ENCODE measurements around the gene ATP7B.

The ATP7B gene

DNA sequence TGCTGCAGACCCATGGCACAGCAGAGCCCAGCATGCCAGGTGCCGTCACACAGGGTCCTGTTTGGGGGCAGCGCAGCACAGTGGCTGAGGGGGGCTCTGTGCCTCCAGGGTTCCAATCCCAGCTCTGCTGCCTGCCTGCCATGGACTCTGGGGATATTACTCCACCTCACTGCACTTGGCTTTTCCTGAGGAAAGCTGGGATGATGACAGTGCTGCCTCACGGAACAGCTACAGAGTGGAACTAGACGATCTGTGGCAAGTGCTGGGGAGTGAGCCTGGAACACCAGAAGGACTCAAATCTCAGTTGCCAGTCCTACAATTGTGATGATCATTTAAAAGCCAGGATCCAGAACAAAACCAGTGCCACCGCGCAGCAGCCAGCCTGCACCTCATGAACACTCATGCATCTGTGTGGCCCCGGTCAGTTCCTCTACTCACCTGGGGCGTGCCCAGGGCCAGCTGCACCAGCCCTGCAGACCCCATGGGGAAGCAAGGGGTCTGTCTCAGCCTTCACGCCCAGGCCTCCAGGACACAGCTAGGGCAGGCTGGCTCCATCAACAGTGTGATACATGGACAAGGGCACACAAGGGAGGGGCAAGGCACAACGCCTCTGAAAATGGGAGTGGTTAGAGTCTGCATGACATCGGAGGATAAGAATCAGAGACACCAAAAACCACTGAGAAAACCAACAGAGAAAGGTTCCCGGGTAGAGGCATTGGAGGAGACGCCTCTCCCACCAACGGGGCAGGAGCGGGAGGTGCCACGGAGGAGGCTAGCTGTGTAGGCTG is 55.2 kb downstream of the ATP7B start:
- TF ChIP-seq ZNF274 (IDR thresholded peaks at IDR 0.05; ENCODE audit: low read depth, low read length): no peak
- no peak overlapping the region for H3K4me3 ChIP-seq (ENCODE audit: low read length)

DNA sequence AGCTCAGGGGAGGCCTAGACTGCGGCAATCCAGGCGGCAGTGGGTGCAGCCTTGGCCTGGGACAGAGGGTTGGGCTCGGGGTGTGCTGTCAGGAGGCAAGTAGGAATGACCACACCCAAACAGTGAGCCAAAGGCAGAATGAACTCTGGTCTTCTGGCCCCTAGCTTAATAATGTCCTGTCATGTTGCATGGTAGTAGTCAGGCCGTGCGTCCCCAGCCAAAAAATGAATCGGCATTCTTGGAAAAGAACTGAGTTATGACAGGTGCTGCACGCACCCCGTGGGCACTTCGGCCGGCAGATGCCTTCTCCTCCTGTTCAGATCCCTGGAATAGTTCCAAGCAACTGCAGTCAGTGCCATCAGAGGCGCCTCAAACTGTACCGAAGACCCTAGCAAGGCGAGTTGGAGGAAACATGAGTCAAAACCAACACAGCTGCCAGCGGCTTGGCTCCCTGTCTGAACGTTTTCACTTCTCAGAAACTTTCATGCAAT is 55.9 kb downstream of the ATP7B start:
- no peak for TF ChIP-seq ZNF274 (IDR thresholded peaks at IDR 0.05; ENCODE audit: low read depth, low read length)
- H3K4me3 ChIP-seq (ENCODE audit: low read length): no peak overlapping the region

DNA sequence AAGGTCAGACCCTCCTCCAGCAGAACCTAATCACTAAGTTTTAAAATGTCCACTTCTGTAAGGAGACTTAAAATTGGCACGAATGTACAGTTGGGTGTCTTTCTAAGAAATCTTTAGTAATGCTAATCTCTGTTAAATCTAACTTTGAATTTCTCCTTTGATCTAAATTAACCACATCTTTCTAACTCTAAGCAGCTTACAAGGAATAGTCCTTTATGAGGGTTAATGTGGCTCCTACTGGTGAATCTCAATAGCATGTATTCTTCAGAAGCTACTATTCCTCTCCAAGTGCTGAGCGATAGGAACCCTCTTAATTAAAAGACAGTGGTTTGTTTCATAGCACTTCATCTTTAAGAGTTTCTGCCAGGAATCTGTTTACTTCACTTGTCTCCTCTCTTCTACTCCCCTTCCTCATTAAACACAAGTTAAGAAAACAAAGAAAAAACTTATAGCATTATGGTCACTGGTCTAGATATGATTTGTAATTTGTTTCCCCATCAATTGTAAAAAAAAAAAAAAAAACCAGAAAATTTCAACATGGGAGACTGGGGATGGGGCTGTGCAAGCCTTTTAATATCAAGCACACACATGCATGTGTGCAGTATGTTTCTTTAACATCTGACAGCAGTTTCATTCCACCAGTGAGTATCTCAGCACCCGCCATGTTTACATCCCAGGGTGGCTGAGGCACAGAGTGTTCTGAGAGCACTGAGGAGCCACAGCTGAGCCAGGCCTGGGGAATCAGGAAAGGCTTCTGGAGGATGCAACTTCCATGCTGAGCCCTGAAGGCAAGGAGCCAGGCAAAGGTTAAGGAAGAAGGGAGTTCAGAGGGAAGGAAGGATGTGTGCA is 57.7 kb downstream of the ATP7B start:
- TF ChIP-seq ZNF274 (IDR thresholded peaks at IDR 0.05; ENCODE audit: low read depth, low read length): no peak
- no peak overlapping the region for H3K4me3 ChIP-seq (ENCODE audit: low read length)

GRCh38 chr13:51950722-51951121 is 60.5 kb downstream of the ATP7B start:
- H3K4me3 ChIP-seq (ENCODE audit: low read length): no peak overlapping the region
- no peak for TF ChIP-seq ZNF274 (IDR thresholded peaks at IDR 0.05; ENCODE audit: low read depth, low read length)

DNA sequence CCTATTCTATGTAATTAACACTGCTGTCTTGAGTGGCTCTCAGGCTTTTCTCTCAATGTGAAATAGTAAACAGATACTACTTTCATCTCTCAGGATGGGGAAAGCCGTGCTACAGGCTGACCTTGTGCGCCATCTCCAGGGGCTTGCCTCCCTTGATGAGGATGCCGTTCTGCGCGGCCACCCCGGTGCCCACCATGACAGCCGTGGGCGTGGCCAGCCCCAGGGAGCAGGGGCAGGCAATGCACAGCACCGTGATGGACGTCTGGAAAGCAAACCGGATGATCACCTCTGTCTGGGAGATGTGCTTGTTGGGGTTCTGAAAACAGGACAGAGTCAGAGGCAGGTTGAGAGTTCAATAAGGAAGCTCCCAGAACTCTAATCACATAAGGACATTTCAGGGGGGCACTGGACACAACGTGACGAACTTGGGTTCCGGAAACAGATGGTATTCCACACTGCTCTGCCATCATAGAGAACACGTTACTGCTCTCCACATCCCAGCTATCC is 65.0 kb downstream of the ATP7B start:
- TF ChIP-seq ZNF274 (IDR thresholded peaks at IDR 0.05; ENCODE audit: low read depth, low read length): no peak

DNA sequence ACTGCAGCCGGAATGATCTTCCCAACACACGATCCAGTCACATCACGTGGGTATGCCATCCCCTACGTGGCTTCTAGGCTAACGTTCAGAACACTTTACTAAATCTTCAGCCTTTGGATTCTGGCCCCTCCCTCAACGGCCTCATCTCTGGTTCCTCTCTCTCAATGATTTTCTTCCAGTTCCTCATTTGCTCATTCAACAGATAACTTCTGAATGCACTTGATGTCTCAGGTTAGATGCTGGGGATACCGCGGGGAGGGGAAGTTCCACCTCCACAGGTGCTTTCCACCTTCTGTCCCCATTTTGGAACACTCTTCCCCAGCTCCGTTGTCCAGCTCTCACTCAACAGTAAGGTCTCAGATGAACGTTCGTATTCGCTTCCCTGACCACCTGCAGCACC is 66.1 kb downstream of the ATP7B start:
- no peak for TF ChIP-seq ZNF274 (IDR thresholded peaks at IDR 0.05; ENCODE audit: low read depth, low read length)
- H3K4me3 ChIP-seq (ENCODE audit: low read length): no peak overlapping the region

More for the DNA sequence above, 65.0 kb downstream of the ATP7B start:
- H3K4me3 ChIP-seq (ENCODE audit: low read length): no peak overlapping the region

- no peak for TF ChIP-seq ZNF274 (IDR thresholded peaks at IDR 0.05; ENCODE audit: low read depth, low read length)
- no peak overlapping the region for H3K4me3 ChIP-seq (ENCODE audit: low read length)
These were observed 66.8 kb downstream of the ATP7B start for GRCh38 chr13:51944428-51944827.

- no peak overlapping the region for H3K4me3 ChIP-seq (ENCODE audit: low read length)
- TF ChIP-seq ZNF274 (IDR thresholded peaks at IDR 0.05; ENCODE audit: low read depth, low read length): no peak
These were observed 67.5 kb downstream of the ATP7B start for GRCh38 chr13:51943721-51944120.

- no peak overlapping the region for H3K4me3 ChIP-seq (ENCODE audit: low read length)
- TF ChIP-seq ZNF274 (IDR thresholded peaks at IDR 0.05; ENCODE audit: low read depth, low read length): no peak
These were observed 69.1 kb downstream of the ATP7B start for GRCh38 chr13:51942189-51942588.

DNA sequence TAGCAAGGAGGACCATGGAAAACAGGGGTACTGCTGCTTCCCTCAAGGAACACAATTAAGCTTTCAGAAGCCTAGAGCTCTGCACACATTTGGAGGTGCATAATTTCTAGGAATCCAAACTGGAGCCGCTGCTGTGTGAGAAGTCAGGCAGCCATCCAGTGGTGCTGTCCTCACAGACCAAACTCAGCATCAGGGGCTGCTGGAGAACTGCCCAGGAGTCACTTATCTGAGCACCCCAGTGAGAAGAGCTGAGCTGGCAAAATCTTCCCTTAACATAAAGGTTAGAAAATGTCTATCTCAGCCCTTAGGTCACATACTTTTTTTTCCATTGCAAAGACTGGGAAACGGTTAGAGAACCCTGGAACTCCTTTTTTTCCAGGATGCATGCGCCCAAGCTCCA is 72.8 kb downstream of the ATP7B start:
- no peak overlapping the region for H3K4me3 ChIP-seq (ENCODE audit: low read length)
- no peak for TF ChIP-seq ZNF274 (IDR thresholded peaks at IDR 0.05; ENCODE audit: low read depth, low read length)

- H3K4me3 ChIP-seq (ENCODE audit: low read length): no peak overlapping the region
- TF ChIP-seq ZNF274 (IDR thresholded peaks at IDR 0.05; ENCODE audit: low read depth, low read length): no peak
These were observed 73.6 kb downstream of the ATP7B start for GRCh38 chr13:51937320-51938290.

DNA sequence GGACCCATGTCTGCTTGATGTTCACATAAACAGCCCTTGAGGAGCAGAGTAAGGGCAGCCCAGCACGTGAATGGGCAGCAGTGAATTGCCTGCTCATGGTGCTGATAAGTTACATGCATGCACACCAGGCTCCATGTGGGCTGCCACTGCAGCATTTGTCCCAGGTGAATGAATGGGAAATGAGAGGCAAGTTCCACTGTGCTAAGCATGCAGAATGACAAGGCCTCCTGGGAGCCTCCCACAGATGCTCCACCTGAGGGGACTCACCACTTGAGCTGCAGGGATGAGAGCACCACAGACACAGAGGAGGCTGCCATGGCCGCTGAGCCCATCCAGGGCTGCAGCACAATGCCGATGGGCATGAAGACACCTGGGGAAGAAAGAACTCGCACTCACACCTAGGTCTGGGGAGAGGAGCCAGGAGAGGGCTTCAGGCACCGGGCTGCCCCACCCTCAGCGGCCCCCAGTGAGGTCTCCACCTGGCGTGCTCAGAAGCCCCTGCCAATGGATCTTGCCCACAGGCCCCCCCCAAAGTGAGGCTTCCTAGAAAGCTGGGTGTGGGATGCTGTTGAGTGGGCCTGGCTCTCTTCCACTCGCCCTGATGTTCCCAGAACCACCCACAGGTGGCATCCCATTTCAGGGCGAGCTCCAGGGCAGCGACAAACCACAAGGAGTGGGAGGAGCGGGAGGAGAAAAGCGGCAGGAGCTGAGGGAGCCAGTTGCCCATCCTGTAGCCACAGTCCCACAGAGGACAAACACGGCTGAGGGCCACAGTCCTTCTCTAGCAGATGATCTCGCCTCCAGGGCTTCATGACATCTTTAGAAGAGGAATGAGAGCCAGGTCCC is 75.7 kb downstream of the ATP7B start:
- TF ChIP-seq ZNF274 (IDR thresholded peaks at IDR 0.05; ENCODE audit: low read depth, low read length): no peak
- no peak overlapping the region for H3K4me3 ChIP-seq (ENCODE audit: low read length)
